Naive thymus-derived CD4-positive, alpha-beta T cell (primary cell): Measurements from ENCODE around the gene PCDHA6. TPM values are rescaled to one million over a fixed set of nuclear protein-coding genes. Genes with fewer than 3 reads are reported as not detected.
A peak's percentile ranks its signal among the peaks of the same experiment; 100 is the strongest.
"Not testable (repeated sequence)": the region's sequence is repeated elsewhere in the genome, so short reads cannot be mapped to it uniquely, and the experiment has no call there.

Source experiments
- ATAC-seq: fragments of 150-1000 bp; cut with Tn5 transposase; 2 replicates; pipeline ENCODE4 v1.10.0; 2021; ENCODE audit warnings: mild to moderate bottlenecking, moderate library complexity
- CTCF ChIA-PET: fragments of 350-600 bp; sonication (Branson Sonifier 250); formaldehyde crosslinking; loops from one replicate; lab custom pipeline; 2021; ENCODE audit warnings: antibody characterized with exemption; lab: Charles Lee
- POLR2A ChIA-PET: fragments of 350-600 bp; sonication (Branson Sonifier 250); formaldehyde crosslinking; loops from one replicate; lab custom pipeline; 2021; ENCODE audit warnings: antibody characterized with exemption, inconsistent platforms; lab: Charles Lee
- DNase-seq, 9 donors: peaks; one replicate each; pipeline versions ENCODE4 v3.0.0 to v3.0.0-alpha.2; 2020 to 2022; ENCODE audit warnings: mixed read lengths in 1 of 9
- H3K27ac ChIP-seq: one replicate; pipeline ENCODE4 v1.7.0; 2013; ENCODE audit warnings: mild to moderate bottlenecking, low read depth, low read length, moderate library complexity
- H3K27me3 ChIP-seq, 2 donors: one replicate each; pipeline ENCODE4 v1.7.0; 2013; ENCODE audit warnings: low read length in 2 of 2, mild to moderate bottlenecking in 2 of 2, moderate library complexity in 2 of 2; ENCODE audit not compliant: control insufficient read depth in 2 of 2, insufficient read depth in 2 of 2
- H3K36me3 ChIP-seq, 3 experiments: 1 replicate in 2 of 3; 2 replicates in 1 of 3; pipeline ENCODE4 v1.7.0; 2013; ENCODE audit warnings: low read length in 3 of 3, mild to moderate bottlenecking in 3 of 3, moderate library complexity in 1 of 3; ENCODE audit not compliant: insufficient read depth in 3 of 3, control insufficient read depth in 2 of 3
- H3K4me1 ChIP-seq, 2 donors: one replicate each; pipeline ENCODE4 v1.7.0; 2013; ENCODE audit warnings: low read length in 2 of 2, mild to moderate bottlenecking in 2 of 2, moderate library complexity in 1 of 2; ENCODE audit not compliant: control insufficient read depth in 2 of 2, insufficient read depth in 2 of 2
- H3K4me3 ChIP-seq: 2 replicates; pipeline ENCODE4 v1.7.0; 2013; ENCODE audit warnings: mild to moderate bottlenecking, low read length
- H3K9me3 ChIP-seq, 3 experiments: 1 replicate in 2 of 3; 2 replicates in 1 of 3; pipeline ENCODE4 v1.7.0; 2013; ENCODE audit warnings: low read length in 3 of 3; ENCODE audit not compliant: control insufficient read depth in 2 of 3
- H3K27ac Mint-ChIP-seq, 9 donors: one replicate each; pipeline ENCODE4 v1.8.0; 2020 to 2022; ENCODE audit warnings: mixed read lengths in 9 of 9, mild to moderate bottlenecking in 8 of 9, moderate library complexity in 5 of 9, inconsistent platforms in 2 of 9
- H3K27me3 Mint-ChIP-seq, 5 donors: one replicate each; pipeline ENCODE4 v1.8.0; 2021 to 2022; ENCODE audit warnings: mixed read lengths in 5 of 5, mild to moderate bottlenecking in 1 of 5
- H3K36me3 Mint-ChIP-seq, 5 donors: one replicate each; pipeline ENCODE4 v1.8.0; 2020 to 2022; ENCODE audit warnings: mixed read lengths in 5 of 5, mild to moderate bottlenecking in 3 of 5, inconsistent platforms in 1 of 5
- H3K4me1 Mint-ChIP-seq, 7 donors: one replicate each; pipeline ENCODE4 v1.8.0; 2020 to 2022; ENCODE audit warnings: mixed read lengths in 7 of 7, mild to moderate bottlenecking in 3 of 7, inconsistent platforms in 1 of 7
- H3K4me3 Mint-ChIP-seq, 10 donors: one replicate each; pipeline ENCODE4 v1.8.0; 2020 to 2022; ENCODE audit warnings: mild to moderate bottlenecking in 10 of 10, mixed read lengths in 10 of 10, moderate library complexity in 6 of 10, inconsistent platforms in 2 of 10
- H3K9me3 Mint-ChIP-seq, 11 donors: one replicate each; pipeline ENCODE4 v1.8.0; 2020 to 2022; ENCODE audit warnings: mixed read lengths in 11 of 11, mild to moderate bottlenecking in 4 of 11, inconsistent platforms in 1 of 11, moderate library complexity in 1 of 11
- intact Hi-C, 2 donors: fragments of 100-400 bp; cut with micrococcal nuclease; formaldehyde crosslinking; loops; one replicate each; pipeline ENCODE4 v1.15.1; 2023
- polyA plus RNA-seq, 2 donors: library from polyadenylated mRNA; unstranded; fragments of 300-500 nt; fragmentation: Illumina TruSeq; gene quantifications; one replicate each; pipeline ENCODE4 v1.2.3, GENCODE V29; 2021
- total RNA-seq, 6 experiments: library from RNA in 5 of 6; stranded (reverse) in 5 of 6; gene quantifications; 1 replicate in 5 of 6; 2 replicates in 1 of 6; pipeline ENCODE4 v1.2.3 and lab custom pipeline; 2021 to 2026

PCDHA6 gene
- total and polyA plus RNA-seq, 7 experiments from 2014 or later, result not detected

DNA sequence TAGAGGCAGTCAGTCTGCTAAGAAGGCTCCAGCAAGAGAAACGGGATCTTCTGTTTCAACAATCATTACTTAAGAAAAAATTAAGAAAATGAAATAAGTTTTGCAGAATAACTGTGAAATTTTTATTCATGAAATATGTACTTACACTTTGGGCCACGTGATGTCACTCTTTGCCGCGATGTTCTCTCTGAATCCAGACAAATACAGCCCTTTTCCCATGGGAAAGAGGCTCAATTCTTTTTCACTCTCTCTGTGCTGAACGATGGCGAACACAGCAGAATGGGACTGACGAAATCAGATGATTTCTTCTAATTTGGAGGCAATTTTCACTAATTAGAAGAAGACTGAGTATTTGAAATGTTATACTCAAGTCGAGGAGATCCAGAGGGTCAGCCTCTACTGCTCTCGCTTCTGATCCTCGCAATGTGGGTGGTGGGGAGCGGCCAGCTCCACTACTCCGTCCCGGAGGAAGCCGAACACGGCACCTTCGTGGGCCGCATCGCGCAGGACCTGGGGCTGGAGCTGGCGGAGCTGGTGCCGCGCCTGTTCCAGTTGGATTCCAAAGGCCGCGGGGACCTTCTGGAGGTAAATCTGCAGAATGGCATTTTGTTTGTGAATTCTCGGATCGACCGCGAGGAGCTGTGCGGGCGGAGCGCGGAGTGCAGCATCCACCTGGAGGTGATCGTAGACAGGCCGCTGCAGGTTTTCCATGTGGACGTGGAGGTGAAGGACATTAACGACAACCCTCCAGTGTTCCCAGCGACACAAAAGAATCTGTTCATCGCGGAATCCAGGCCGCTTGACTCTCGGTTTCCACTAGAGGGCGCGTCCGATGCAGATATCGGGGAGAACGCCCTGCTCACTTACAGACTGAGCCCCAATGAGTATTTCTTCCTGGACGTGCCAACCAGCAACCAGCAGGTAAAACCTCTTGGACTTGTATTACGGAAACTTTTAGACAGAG lies 20.7 kb downstream of the PCDHA6 start, which contains the start of gene PCDHA9:
Gene PCDHA9 (plus strand): TSS at position 244 of the 964 bp plus-strand sequence. CDS start 114 bp downstream, at position 358.
- H3K27ac ChIP-seq, POLR2A ChIA-PET, H3K4me3 Mint-ChIP-seq, H3K4me1 Mint-ChIP-seq, ATAC-seq, DNase-seq, H3K4me3 ChIP-seq, H3K27ac Mint-ChIP-seq, H3K4me1 ChIP-seq, CTCF ChIA-PET, intact Hi-C loops, H3K36me3 ChIP-seq, H3K27me3 ChIP-seq: not testable (repeated sequence)
- H3K27me3 Mint-ChIP-seq, result peaks cover 0 to 40% (median 29%) of the 10 kb centered on the region in 5 donors
- peaks cover 0 to 15% (median 0%) of the 10 kb centered on the region in 5 donors for H3K36me3 Mint-ChIP-seq
- H3K9me3 Mint-ChIP-seq, result peaks cover 0 to 62% (median 10%) of the 10 kb centered on the region in 11 donors
- H3K9me3 ChIP-seq, result peaks cover 0 to 12% (median 0%) of the 10 kb centered on the region in 3 experiments

DNA sequence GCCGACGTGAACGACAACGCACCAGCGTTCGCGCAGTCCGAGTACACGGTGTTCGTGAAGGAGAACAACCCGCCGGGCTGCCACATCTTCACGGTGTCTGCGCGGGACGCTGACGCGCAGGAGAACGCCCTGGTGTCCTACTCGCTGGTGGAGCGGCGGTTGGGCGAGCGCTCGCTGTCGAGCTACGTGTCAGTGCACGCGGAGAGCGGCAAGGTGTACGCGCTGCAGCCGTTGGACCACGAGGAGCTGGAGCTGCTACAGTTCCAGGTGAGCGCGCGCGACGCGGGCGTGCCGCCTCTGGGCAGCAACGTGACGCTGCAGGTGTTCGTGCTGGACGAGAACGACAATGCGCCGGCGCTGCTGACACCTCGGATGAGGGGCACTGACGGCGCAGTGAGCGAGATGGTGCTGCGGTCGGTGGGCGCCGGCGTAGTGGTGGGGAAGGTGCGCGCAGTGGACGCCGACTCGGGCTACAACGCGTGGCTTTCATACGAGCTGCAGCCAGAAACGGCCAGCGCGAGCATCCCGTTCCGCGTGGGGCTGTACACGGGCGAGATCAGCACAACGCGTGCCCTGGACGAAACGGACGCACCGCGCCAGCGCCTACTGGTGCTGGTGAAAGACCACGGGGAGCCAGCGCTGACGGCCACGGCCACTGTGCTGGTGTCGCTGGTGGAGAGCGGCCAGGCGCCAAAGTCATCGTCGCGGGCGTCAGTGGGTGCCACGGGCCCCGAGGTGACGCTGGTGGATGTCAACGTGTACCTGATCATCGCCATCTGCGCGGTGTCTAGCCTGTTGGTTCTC lies 22.3 kb downstream of the PCDHA6 start:
- H3K4me3 ChIP-seq, POLR2A ChIA-PET, ATAC-seq, H3K4me3 Mint-ChIP-seq, DNase-seq, H3K27me3 ChIP-seq, H3K4me1 Mint-ChIP-seq, CTCF ChIA-PET, H3K27ac ChIP-seq, H3K27ac Mint-ChIP-seq, H3K4me1 ChIP-seq, H3K36me3 ChIP-seq: not testable (repeated sequence)
- peaks cover 0 to 16% (median 0%) of the 10 kb centered on the region in 5 donors for H3K36me3 Mint-ChIP-seq
- intact Hi-C loops, result loop anchor here in 1 of 2 donors (5.0 kb wide), 1 partner anchor 48 kb away; the partner anchor contains the start of gene PCDHA3
- H3K9me3 ChIP-seq, result peaks cover 0 to 11% (median 0%) of the 10 kb centered on the region in 3 experiments
- peaks cover 0 to 40% (median 33%) of the 10 kb centered on the region in 5 donors for H3K27me3 Mint-ChIP-seq
- H3K9me3 Mint-ChIP-seq, result peaks cover 0 to 59% (median 9%) of the 10 kb centered on the region in 11 donors

GRCh38 chr5:140855772-140856674 lies 28.3 kb downstream of the PCDHA6 start, which contains the start of gene PCDHA10:
Gene PCDHA10 (plus strand): TSS chr5:140855897. CDS start chr5:140856049, 152 bp downstream.
- intact Hi-C loops, result no loop called here
- POLR2A ChIA-PET, result no interaction called here
- ATAC-seq, result no peak
- H3K27me3 ChIP-seq, result no peaks in the 10 kb centered on the region
- peaks cover 0 to 48% (median 36%) of the 10 kb centered on the region in 5 donors for H3K27me3 Mint-ChIP-seq
- H3K36me3 ChIP-seq, result no peaks in the 10 kb centered on the region
- H3K9me3 Mint-ChIP-seq, result peaks cover 0 to 62% (median 18%) of the 10 kb centered on the region in 11 donors
- H3K4me1 ChIP-seq, result no peaks in the 10 kb centered on the region
- H3K27ac Mint-ChIP-seq, result no peak within 1 kb of the TSS
- H3K4me1 Mint-ChIP-seq, result no peaks in the 10 kb centered on the region
- no peak for DNase-seq
- H3K27ac ChIP-seq, result no peak within 1 kb of the TSS
- H3K36me3 Mint-ChIP-seq, result peaks cover 0 to 22% (median 11%) of the 10 kb centered on the region in 5 donors
- peaks cover 0 to 27% (median 0%) of the 10 kb centered on the region in 3 experiments for H3K9me3 ChIP-seq
- no peak within 1 kb of the TSS for H3K4me3 ChIP-seq
- CTCF ChIA-PET, result no interaction called here
- H3K4me3 Mint-ChIP-seq, result peak within 1 kb of the TSS in 1 of 10 donors; percentile 3

DNA sequence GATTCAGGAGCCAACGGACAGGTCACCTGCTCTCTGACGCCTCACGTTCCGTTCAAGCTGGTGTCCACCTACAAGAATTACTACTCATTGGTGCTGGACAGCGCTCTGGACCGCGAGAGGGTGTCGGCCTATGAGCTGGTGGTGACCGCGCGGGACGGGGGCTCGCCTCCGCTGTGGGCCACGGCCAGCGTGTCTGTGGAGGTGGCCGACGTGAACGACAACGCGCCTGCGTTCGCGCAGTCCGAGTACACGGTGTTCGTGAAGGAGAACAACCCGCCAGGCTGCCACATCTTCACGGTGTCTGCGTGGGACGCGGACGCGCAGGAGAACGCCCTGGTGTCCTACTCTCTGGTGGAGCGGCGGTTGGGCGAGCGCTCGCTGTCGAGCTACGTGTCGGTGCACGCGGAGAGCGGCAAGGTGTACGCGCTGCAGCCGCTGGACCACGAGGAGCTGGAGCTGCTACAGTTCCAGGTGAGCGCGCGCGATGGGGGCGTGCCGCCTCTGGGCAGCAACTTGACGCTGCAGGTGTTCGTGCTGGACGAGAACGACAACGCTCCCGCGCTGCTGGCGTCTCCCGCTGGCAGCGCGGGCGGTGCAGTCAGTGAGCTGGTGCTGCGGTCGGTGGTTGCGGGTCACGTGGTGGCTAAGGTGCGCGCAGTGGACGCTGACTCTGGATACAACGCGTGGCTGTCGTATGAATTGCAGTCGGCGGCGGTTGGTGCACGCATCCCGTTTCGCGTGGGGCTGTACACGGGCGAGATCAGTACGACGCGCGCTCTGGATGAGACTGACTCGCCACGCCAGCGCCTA lies 29.6 kb downstream of the PCDHA6 start:
- Histone ChIP-seq H3K27ac (no peak overlapping the region), H3K9me3 (peaks cover 0 to 32% (median 0%) of the 10 kb centered on the region in 3 experiments), H3K4me1 (no peaks in the 10 kb centered on the region), H3K4me3 (no peak overlapping the region), H3K36me3 (no peaks in the 10 kb centered on the region), H3K27me3 (no peaks in the 10 kb centered on the region)
- H3K4me1 Mint-ChIP-seq, result no peaks in the 10 kb centered on the region
- H3K27ac Mint-ChIP-seq, result no peak overlapping the region
- CTCF ChIA-PET, result no interaction called here
- no peak overlapping the region for H3K4me3 Mint-ChIP-seq
- no peak for ATAC-seq
- peaks cover 0 to 22% (median 14%) of the 10 kb centered on the region in 5 donors for H3K36me3 Mint-ChIP-seq
- peaks cover 0 to 56% (median 49%) of the 10 kb centered on the region in 5 donors for H3K27me3 Mint-ChIP-seq
- intact Hi-C loops, result no loop called here
- H3K9me3 Mint-ChIP-seq, result peaks cover 0 to 65% (median 30%) of the 10 kb centered on the region in 11 donors
- POLR2A ChIA-PET, result no interaction called here
- DNase-seq, result no peak

DNA sequence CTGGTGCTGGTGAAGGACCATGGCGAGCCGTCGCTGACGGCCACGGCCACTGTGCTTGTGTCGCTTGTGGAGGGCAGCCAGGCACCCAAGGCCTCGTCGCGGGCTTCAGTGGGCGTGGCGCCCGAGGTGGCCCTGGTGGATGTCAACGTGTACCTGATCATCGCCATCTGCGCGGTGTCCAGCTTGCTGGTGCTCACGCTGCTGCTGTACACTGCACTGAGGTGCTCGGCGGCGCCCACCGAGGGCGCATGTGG lies 30.2 kb downstream of the PCDHA6 start:
- ATAC-seq (no peak), DNase-seq (no peak)
- Histone ChIP-seq H3K4me3 (no peak overlapping the region), H3K36me3 (no peaks in the 10 kb centered on the region), H3K27me3 (no peaks in the 10 kb centered on the region), H3K4me1 (no peaks in the 10 kb centered on the region), H3K9me3 (peaks cover 0 to 36% (median 0%) of the 10 kb centered on the region in 3 experiments), H3K27ac (no peak overlapping the region)
- Mint-ChIP-seq H3K4me1 (no peaks in the 10 kb centered on the region), H3K9me3 (peaks cover 0 to 70% (median 30%) of the 10 kb centered on the region in 11 donors), H3K36me3 (peaks cover 0 to 22% (median 14%) of the 10 kb centered on the region in 5 donors), H3K4me3 (no peak overlapping the region), H3K27me3 (peaks cover 0 to 58% (median 49%) of the 10 kb centered on the region in 5 donors), H3K27ac (no peak overlapping the region)
- intact Hi-C loops, result no loop called here
- CTCF ChIA-PET, result no interaction called here
- POLR2A ChIA-PET, result no interaction called here
